GM12878 (cell line): Measurements from ENCODE around the gene DNAJC13. TPM values are rescaled to one million over a fixed set of nuclear protein-coding genes. Genes with fewer than 3 reads are reported as not detected.

Experiments
- ATAC-seq: fragments of 200-7000 bp; cut with Tn5 transposase; 3 replicates; pipeline ENCODE4 v1.9.1; 2020; ENCODE audit warnings: mild to moderate bottlenecking, moderate library complexity
- BruUV-seq: library from RNA; stranded (reverse); fragments of 400-500 nt; replicated peaks from 2 replicates; lab custom pipeline; 2021; lab: Mats Ljungman, UMichigan
- CTCF ChIA-PET: fragments of 300-600 bp; sonication (Branson Sonifier 250); formaldehyde crosslinking; extraction: SDS; loops from one replicate; lab custom pipeline; 2021; ENCODE audit warnings: inconsistent platforms; lab: Yijun Ruan, JAX
- POLR2A ChIA-PET: fragments of 350-600 bp; formaldehyde crosslinking; extraction: SDS; loops from one replicate; lab custom pipeline; 2021; ENCODE audit warnings: inconsistent platforms; lab: Charles Lee
- RAD21 ChIA-PET: fragments of 300-600 bp; sonication (Branson Sonifier 250); formaldehyde crosslinking; loops from one replicate; lab custom pipeline; 2023; ENCODE audit warnings: antibody characterized with exemption; ENCODE audit not compliant: unreplicated experiment; lab: Charles Lee
- SMC1A ChIA-PET: fragments of 300-600 bp; sonication (Branson Sonifier 250); formaldehyde crosslinking; loops from one replicate; lab custom pipeline; 2023; ENCODE audit not compliant: unreplicated experiment, uncharacterized antibody; lab: Charles Lee
- DNase-seq: peaks from one replicate; pipeline ENCODE4 v3.0.0-alpha.2; 2011; ENCODE audit warnings: low read depth, low spot score
- FAIRE-seq: peaks from 3 replicates; lab custom pipeline; 2011; peaks lifted over from hg19 to GRCh38; lab: Jason Lieb, UNC
- H2AFZ ChIP-seq: 2 replicates; pipeline ENCODE4 v1.6.0; 2011; ENCODE audit warnings: low read depth, low read length, control low read depth; ENCODE audit not compliant: control insufficient read depth
- H3K27ac ChIP-seq: 2 replicates; pipeline ENCODE4 v1.5.1; 2011; ENCODE audit warnings: control low read depth; ENCODE audit not compliant: control insufficient read depth, insufficient read depth
- H3K27me3 ChIP-seq, 2 experiments: replicated peaks in 1 of 2; 2 replicates each; pipeline versions ENCODE4 v1.6.0 to v1.6.1; 2011; ENCODE audit warnings: low read length in 1 of 2; ENCODE audit not compliant: control insufficient read depth in 2 of 2, insufficient read depth in 2 of 2
- H3K36me3 ChIP-seq, 2 experiments: 2 replicates each; pipeline ENCODE4 v1.5.1; 2011; ENCODE audit warnings: low read length in 1 of 2; ENCODE audit not compliant: control insufficient read depth in 2 of 2, insufficient read depth in 2 of 2
- H3K4me1 ChIP-seq: 2 replicates; pipeline ENCODE4 v1.6.1; 2011; ENCODE audit warnings: mild to moderate bottlenecking, low read length, moderate library complexity, mixed read lengths; ENCODE audit not compliant: control insufficient read depth, insufficient read depth
- H3K4me2 ChIP-seq: 2 replicates; pipeline ENCODE4 v1.6.0; 2011; ENCODE audit warnings: control low read depth; ENCODE audit not compliant: control insufficient read depth, insufficient read depth
- H3K4me3 ChIP-seq: fragments of 200-600 bp; sonication (generic); 2 replicates; pipeline ENCODE4 v1.5.1; 2016
- H3K79me2 ChIP-seq: 2 replicates; pipeline ENCODE4 v1.6.0; 2011; ENCODE audit warnings: low read length; ENCODE audit not compliant: control insufficient read depth, insufficient read depth
- H3K9ac ChIP-seq: 2 replicates; pipeline ENCODE4 v1.8.0; 2011; ENCODE audit warnings: low read length, control low read depth, mixed read lengths; ENCODE audit not compliant: control insufficient read depth, insufficient read depth
- H3K9me3 ChIP-seq: replicated peaks from 3 replicates; pipeline ENCODE4 v1.5.1; 2011; ENCODE audit warnings: mild to moderate bottlenecking, low read length; ENCODE audit not compliant: control insufficient read depth, insufficient read depth
- H4K20me1 ChIP-seq: 2 replicates; pipeline ENCODE4 v1.6.0; 2011; ENCODE audit not compliant: control insufficient read depth, insufficient read depth
- CHD2 ChIP-seq: IDR thresholded peaks from 2 replicates; pipeline ENCODE4 v1.6.1; 2011; ENCODE audit warnings: low read depth, low read length, improper control_type of control experiment, borderline replicate concordance
- CHD4 ChIP-seq: fragments of 200-600 bp; sonication (generic); IDR thresholded peaks from 2 replicates; pipeline ENCODE4 v1.6.1; 2016; ENCODE audit warnings: mild to moderate bottlenecking
- JUNB ChIP-seq: IDR thresholded peaks from 2 replicates; pipeline ENCODE4 v1.6.1; 2016; ENCODE audit warnings: antibody characterized with exemption, mild to moderate bottlenecking
- NBN ChIP-seq: fragments of 450-650 bp; IDR thresholded peaks from 2 replicates; pipeline ENCODE4 v1.6.1; 2016
- PAX5 ChIP-seq: IDR thresholded peaks from 2 replicates; pipeline ENCODE4 v1.6.1; 2011; ENCODE audit warnings: low read depth, low read length, borderline replicate concordance
- RB1 ChIP-seq: fragments of 450-650 bp; formaldehyde crosslinking; IDR thresholded peaks from 2 replicates; pipeline ENCODE4 v1.6.1; 2017; ENCODE audit warnings: mild to moderate bottlenecking, borderline replicate concordance
- RUNX3 ChIP-seq: IDR thresholded peaks from 2 replicates; pipeline ENCODE4 v1.6.1; 2012; ENCODE audit warnings: low read length, inconsistent platforms
- SUZ12 ChIP-seq: fragments of 200-600 bp; sonication (generic); IDR thresholded peaks from one replicate; pipeline ENCODE4 v1.6.1; 2018; ENCODE audit warnings: antibody characterized with exemption, mild to moderate bottlenecking; ENCODE audit not compliant: unreplicated experiment
- WGBS: methylation state at CpG from one replicate; pipeline ENCODE4 v1.1.6; 2016; ENCODE audit warnings: low lambda C conversion rate; ENCODE audit not compliant: insufficient replicate concordance, insufficient coverage; ENCODE audit errors: missing lambda C conversion rate; 5-methylcytosine and 5-hydroxymethylcytosine counted together
- in situ Hi-C: fragments of 300-500 bp; cut with MboI; formaldehyde crosslinking; loops from 9 replicates; pipeline ENCODE4 v1.14.3; 2018; ENCODE audit warnings: mixed read lengths
- intact Hi-C: fragments of 100-400 bp; cut with micrococcal nuclease; formaldehyde crosslinking; loops from one replicate; pipeline ENCODE4 v1.14.2; 2022; ENCODE audit not compliant: unreplicated experiment
- polyA plus RNA-seq, 11 experiments: library from polyadenylated mRNA; depleted of rRNA in 4 of 11; unstranded in 6 of 11; stranded (reverse) in 5 of 11; fragments of >200 nt; fragmentation: Nextera tagmentation in 4 of 11; fragmentation: Illumina TruSeq in 1 of 11; extraction: Ambion mirVana in 4 of 11; extraction: Trizol in 1 of 11; gene quantifications; 1 replicate in 1 of 11; 2 replicates in 10 of 11; pipeline versions ENCODE4 v1.2.1 to v1.2.3, GENCODE V29; 2011 to 2016; ENCODE audit warnings: inconsistent platforms in 2 of 11, missing spikeins in 2 of 11, low read depth in 1 of 11
- total RNA-seq, 4 experiments: library from RNA; depleted of rRNA in 3 of 4; stranded (reverse); fragments of >200 nt in 3 of 4; fragmentation: Illumina TruSeq in 1 of 4; extraction: Trizol in 1 of 4; gene quantifications; 2 replicates each; pipeline versions ENCODE4 v1.2.1 to v1.2.3, GENCODE V29; 2013 to 2021
- TF ChIP-seq, protein P1 (sequence below): IDR thresholded peaks from 2 replicates; pipeline ENCODE4 v1.6.1; 2011; ENCODE audit warnings: borderline replicate concordance, low read depth, mild to moderate bottlenecking, moderate library complexity, low read length; ENCODE audit not compliant: insufficient read depth, poor library complexity, severe bottlenecking
- TF ChIP-seq, protein P2 (sequence below): fragments of 450-650 bp; IDR thresholded peaks from 2 replicates; pipeline ENCODE4 v1.6.1; 2018; ENCODE audit warnings: mild to moderate bottlenecking, low read depth, moderate library complexity; ENCODE audit not compliant: partially characterized antibody
- TF ChIP-seq, protein P3 (sequence below): fragments of 450-650 bp; IDR thresholded peaks from 2 replicates; pipeline ENCODE4 v1.6.1; 2017; ENCODE audit warnings: low read depth, mild to moderate bottlenecking, moderate library complexity

DNAJC13 gene
- total and polyA plus RNA-seq, 10 of the 15 experiments (the other 5 are each of a cell fraction or from before 2014, with no cell fraction given), result 8.3 to 33.9 (median 17.0) TPM

DNA sequence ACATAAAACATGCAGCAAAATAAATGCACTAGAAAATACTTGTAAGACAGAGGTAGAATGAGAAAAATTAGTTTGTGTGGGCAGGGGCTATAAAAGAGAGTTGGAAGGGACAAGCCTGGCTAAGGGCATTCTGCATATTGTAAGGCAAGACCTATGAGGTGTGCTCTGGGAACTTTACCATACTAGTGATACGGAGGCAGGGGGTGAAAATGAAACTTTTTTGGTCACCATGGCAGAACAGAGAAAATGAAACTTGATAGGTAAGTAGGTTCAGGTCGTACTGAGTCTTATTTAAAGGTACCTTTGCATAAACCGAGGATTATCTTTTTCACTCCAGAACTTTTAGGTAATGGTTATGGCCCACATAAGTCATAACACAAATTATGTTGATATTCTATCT, 105.1 kb downstream of the DNAJC13 start:
- no peak overlapping the region for H3K4me3 ChIP-seq
- FAIRE-seq (peak; percentile 87), DNase-seq (peak; percentile 34), ATAC-seq (peak; percentile 89)
- intact Hi-C loops, result no loop called here
- no peaks in the 10 kb centered on the region for H3K9me3 ChIP-seq
- TF ChIP-seq, protein P1, sequence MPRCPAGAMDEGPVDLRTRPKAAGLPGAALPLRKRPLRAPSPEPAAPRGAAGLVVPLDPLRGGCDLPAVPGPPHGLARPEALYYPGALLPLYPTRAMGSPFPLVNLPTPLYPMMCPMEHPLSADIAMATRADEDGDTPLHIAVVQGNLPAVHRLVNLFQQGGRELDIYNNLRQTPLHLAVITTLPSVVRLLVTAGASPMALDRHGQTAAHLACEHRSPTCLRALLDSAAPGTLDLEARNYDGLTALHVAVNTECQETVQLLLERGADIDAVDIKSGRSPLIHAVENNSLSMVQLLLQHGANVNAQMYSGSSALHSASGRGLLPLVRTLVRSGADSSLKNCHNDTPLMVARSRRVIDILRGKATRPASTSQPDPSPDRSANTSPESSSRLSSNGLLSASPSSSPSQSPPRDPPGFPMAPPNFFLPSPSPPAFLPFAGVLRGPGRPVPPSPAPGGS, result no peak
- TF ChIP-seq SUZ12 (no peak), RB1 (no peak)
- 2% methylated on average over 3 of the region's 3 CpGs for WGBS
- in situ Hi-C loops, result no loop called here
- no peak overlapping the region for H2AFZ ChIP-seq
- RAD21 ChIA-PET, result no interaction called here
- no peaks in the 10 kb centered on the region for H4K20me1 ChIP-seq
- no peak overlapping the region for H3K27ac ChIP-seq
- no peak overlapping the region for H3K4me2 ChIP-seq
- SMC1A ChIA-PET, result interaction anchor here (2.1 kb wide), 1 partner anchor 13 kb away, joined by 7 read pairs; no protein-coding TSS in a partner anchor
- BruUV-seq, result no TSS peak
- peaks cover 0 to 9% of the 10 kb centered on the region in 2 experiments; a peak in 2 of 4 replicates for H3K36me3 ChIP-seq
- no peak overlapping the region for H3K9ac ChIP-seq
- CTCF ChIA-PET, result interaction anchor here (0.7 to 3.6 kb wide), 4 partner anchors 12 to 1954 kb away, joined by 3 to 25 read pairs (median 3); no protein-coding TSS in a partner anchor
- H3K4me1 ChIP-seq, result peaks cover 5% of the 10 kb centered on the region; the same call in 1 of the 2 replicates
- POLR2A ChIA-PET, result no interaction called here
- no peaks in the 10 kb centered on the region for H3K27me3 ChIP-seq
- H3K79me2 ChIP-seq, result no peaks in the 10 kb centered on the region

DNA sequence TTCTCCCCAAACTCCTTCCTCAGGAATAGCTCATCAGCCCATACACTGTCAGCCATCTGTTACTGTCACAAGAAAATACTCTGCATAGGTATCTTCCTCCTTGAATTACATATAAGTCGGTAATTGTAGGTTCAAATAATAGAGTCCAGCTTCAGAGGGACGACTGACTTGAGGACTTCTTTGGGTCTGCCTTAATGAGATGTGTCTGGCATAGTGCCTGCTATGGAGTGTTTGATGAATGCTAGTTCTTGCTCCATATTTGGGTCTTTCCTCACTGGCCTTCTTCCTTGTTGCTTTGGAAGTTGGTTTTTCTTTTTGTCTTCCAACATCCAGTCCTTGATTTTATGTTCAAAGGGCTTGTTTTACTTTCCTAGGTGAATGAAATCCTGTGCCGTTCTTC, 113.3 kb downstream of the DNAJC13 start:
- ChIA-PET POLR2A (no interaction called here), SMC1A (interaction anchor here (0.6 to 1.2 kb wide), 2 partner anchors 26 to 111 kb away, joined by 3 to 5 read pairs; no protein-coding TSS in a partner anchor), RAD21 (interaction anchor here (1.0 kb wide), 1 partner anchor 112 kb away, joined by 5 read pairs; no protein-coding TSS in a partner anchor), CTCF (interaction anchor here (1.5 kb wide), 1 partner anchor 111 kb away, joined by 8 read pairs; no protein-coding TSS in a partner anchor)
- Histone ChIP-seq H3K36me3 (peaks cover 0 to 22% of the 10 kb centered on the region in 2 experiments), H2AFZ (no peak overlapping the region), H3K4me1 (no peaks in the 10 kb centered on the region), H3K79me2 (no peaks in the 10 kb centered on the region), H3K27ac (no peak overlapping the region), H3K9ac (no peak overlapping the region), H4K20me1 (no peaks in the 10 kb centered on the region), H3K27me3 (no peaks in the 10 kb centered on the region), H3K4me3 (no peak overlapping the region), H3K4me2 (no peak overlapping the region), H3K9me3 (no peaks in the 10 kb centered on the region)
- intact Hi-C loops (no loop called here), in situ Hi-C loops (loop anchor here (25.0 kb wide), 1 partner anchor 857 kb away; no protein-coding TSS in a partner anchor)
- FAIRE-seq, result no peak
- no TSS peak for BruUV-seq
- no peak for ATAC-seq
- 94% methylated on average over 3 of the region's 3 CpGs for WGBS
- no peak for DNase-seq
- TF ChIP-seq CHD2 (no peak), NBN (no peak), PAX5 (no peak), JUNB (no peak), RUNX3 (no peak), CHD4 (no peak)
- TF ChIP-seq, protein P2, sequence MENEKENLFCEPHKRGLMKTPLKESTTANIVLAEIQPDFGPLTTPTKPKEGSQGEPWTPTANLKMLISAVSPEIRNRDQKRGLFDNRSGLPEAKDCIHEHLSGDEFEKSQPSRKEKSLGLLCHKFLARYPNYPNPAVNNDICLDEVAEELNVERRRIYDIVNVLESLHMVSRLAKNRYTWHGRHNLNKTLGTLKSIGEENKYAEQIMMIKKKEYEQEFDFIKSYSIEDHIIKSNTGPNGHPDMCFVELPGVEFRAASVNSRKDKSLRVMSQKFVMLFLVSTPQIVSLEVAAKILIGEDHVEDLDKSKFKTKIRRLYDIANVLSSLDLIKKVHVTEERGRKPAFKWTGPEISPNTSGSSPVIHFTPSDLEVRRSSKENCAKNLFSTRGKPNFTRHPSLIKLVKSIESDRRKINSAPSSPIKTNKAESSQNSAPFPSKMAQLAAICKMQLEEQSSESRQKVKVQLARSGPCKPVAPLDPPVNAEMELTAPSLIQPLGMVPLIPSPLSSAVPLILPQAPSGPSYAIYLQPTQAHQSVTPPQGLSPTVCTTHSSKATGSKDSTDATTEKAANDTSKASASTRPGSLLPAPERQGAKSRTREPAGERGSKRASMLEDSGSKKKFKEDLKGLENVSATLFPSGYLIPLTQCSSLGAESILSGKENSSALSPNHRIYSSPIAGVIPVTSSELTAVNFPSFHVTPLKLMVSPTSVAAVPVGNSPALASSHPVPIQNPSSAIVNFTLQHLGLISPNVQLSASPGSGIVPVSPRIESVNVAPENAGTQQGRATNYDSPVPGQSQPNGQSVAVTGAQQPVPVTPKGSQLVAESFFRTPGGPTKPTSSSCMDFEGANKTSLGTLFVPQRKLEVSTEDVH, result no peak
- TF ChIP-seq, protein P3, sequence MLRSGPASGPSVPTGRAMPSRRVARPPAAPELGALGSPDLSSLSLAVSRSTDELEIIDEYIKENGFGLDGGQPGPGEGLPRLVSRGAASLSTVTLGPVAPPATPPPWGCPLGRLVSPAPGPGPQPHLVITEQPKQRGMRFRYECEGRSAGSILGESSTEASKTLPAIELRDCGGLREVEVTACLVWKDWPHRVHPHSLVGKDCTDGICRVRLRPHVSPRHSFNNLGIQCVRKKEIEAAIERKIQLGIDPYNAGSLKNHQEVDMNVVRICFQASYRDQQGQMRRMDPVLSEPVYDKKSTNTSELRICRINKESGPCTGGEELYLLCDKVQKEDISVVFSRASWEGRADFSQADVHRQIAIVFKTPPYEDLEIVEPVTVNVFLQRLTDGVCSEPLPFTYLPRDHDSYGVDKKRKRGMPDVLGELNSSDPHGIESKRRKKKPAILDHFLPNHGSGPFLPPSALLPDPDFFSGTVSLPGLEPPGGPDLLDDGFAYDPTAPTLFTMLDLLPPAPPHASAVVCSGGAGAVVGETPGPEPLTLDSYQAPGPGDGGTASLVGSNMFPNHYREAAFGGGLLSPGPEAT, result no peak
